ENCODE measurements around the gene CDK9. TPM values are rescaled to one million over a fixed set of nuclear protein-coding genes. Genes with fewer than 3 reads are reported as not detected.

The CDK9 gene
- total and polyA plus RNA-seq, 7 donors: 26.5 to 46.1 (median 39.3) TPM

GRCh38 chr9:127813686-127814226 is 27.9 kb downstream of the CDK9 start:
- no peak for DNase-seq
- Histone ChIP-seq H3K9me3 (no peaks in the 10 kb centered on the region), H3K27ac (no peak overlapping the region), H3K4me1 (peaks cover 19% of the 10 kb centered on the region), H3K27me3 (ENCODE audit: insufficient read depth in 3 of 3, low read length in 2 of 3) (no peaks in the 10 kb centered on the region), H3K4me3 (no peak overlapping the region), H3K36me3 (ENCODE audit: insufficient read depth in 1 of 2, low read depth in 1 of 2) (peaks cover 3 to 93% of the 10 kb centered on the region in 2 donors)
- 55 to 67% (median 61%) methylated on average over 9 of the region's 9 CpGs for WGBS, 3 donors
- intact Hi-C loops (cut with DNase I): no loop called here
- TF ChIP-seq, protein P1, sequence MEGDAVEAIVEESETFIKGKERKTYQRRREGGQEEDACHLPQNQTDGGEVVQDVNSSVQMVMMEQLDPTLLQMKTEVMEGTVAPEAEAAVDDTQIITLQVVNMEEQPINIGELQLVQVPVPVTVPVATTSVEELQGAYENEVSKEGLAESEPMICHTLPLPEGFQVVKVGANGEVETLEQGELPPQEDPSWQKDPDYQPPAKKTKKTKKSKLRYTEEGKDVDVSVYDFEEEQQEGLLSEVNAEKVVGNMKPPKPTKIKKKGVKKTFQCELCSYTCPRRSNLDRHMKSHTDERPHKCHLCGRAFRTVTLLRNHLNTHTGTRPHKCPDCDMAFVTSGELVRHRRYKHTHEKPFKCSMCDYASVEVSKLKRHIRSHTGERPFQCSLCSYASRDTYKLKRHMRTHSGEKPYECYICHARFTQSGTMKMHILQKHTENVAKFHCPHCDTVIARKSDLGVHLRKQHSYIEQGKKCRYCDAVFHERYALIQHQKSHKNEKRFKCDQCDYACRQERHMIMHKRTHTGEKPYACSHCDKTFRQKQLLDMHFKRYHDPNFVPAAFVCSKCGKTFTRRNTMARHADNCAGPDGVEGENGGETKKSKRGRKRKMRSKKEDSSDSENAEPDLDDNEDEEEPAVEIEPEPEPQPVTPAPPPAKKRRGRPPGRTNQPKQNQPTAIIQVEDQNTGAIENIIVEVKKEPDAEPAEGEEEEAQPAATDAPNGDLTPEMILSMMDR (IDR thresholded peaks at IDR 0.05): no peak
- no peak for ATAC-seq

DNA sequence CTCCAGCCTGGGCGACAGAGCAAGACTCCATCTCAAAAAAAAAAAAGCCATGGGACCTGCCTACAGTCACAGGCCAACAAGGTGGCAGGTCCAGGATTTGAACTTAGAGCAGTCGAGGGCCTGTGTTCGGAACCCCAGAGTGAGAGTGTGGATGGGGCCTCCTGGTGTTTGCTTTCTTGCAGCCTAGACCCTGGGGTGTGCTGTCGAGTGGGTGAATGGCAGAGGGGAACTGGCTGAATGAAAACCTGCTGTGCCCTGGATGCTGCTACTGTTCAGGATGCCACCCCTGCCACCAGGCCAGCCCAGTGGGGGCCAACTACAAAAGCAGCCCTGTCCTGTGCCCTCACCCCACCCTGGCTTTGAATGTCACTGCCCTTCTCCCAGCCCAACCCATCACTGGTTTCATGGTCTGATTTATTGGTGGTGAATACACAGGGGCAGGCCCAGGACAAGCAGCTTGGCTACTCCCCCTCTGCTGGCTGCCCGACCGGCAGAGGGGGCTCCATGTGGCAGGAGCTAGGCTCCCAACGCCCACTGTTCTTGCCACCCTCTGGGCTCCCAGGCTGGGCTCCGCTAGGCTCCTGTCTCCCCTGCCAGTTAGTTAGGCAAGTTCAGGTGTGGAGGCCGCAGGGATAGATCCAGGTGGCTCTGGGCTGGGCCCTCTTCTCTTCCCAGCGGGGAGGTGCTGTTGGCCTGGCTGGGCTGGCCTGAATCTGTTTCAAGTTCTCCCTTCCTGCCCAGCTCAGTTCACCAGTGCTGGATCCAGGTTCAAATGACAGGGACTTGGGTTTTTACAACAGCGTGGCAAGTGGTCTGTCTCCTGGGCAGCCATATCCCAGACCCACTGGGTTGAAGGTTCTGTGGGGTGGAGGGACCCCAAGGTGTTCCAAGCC is 29.0 kb downstream of the CDK9 start:
- intact Hi-C loops (cut with DNase I): no loop called here
- ATAC-seq (no peak), DNase-seq (no peak)
- H3K4me1 ChIP-seq: peaks cover 19% of the 10 kb centered on the region
- no peak overlapping the region for H3K27ac ChIP-seq
- WGBS, 3 donors: 81 to 84% (median 82%) methylated on average over 10 to 11 of the region's 11 CpGs
- H3K4me3 ChIP-seq: no peak overlapping the region
- H3K9me3 ChIP-seq: no peaks in the 10 kb centered on the region
- no peaks in the 10 kb centered on the region for H3K27me3 ChIP-seq (ENCODE audit: insufficient read depth in 3 of 3, low read length in 2 of 3)
- TF ChIP-seq, protein P1 (IDR thresholded peaks at IDR 0.05): no peak
- peaks cover 3 to 96% of the 10 kb centered on the region in 2 donors for H3K36me3 ChIP-seq (ENCODE audit: insufficient read depth in 1 of 2, low read depth in 1 of 2)

DNA sequence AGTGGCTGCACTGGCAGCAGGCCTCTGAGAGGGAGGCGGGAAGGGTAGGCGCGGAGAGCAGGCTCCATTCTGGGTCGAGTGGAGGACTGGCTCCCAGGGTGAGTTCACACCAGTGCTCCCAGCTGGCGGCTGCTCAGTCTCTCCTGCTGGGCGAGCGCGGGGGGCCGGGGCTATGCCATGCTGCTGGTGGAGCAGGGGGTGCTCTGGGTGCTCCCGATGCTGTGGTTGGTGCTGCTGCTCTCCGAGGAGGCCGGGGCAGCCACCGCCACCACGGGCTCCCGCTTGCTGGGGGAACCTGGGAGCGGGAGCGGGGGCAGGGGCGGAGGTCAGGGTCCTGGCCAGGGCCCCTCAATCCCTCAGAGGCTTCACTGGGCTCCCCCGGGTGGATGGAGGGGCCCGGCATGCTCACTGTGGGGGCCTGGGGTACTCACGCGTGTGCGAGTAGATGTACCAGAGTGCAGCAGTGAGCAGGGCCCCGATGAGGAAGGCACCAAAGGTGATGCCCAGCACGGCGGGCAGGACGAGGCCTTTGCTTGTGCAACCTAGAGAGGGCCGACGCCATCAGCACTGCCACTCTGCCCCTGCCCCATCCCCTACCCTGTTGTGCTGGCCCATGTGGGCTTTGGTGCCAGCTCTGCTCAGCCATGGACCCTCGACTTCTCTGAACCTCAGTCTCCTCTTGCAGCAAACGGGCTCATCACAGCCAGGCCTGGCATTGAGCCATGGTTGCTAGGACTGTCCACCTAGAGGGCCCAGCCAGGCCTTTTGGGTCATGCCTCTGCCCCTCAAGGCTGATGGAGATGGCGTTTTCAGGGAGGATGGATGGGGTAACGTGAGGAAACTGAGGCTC is 29.9 kb downstream of the CDK9 start:
- no peak for ATAC-seq
- Histone ChIP-seq H3K9me3 (no peaks in the 10 kb centered on the region), H3K27me3 (ENCODE audit: insufficient read depth in 3 of 3, low read length in 2 of 3) (no peaks in the 10 kb centered on the region), H3K4me1 (peaks cover 19% of the 10 kb centered on the region), H3K4me3 (no peak overlapping the region), H3K27ac (no peak overlapping the region), H3K36me3 (ENCODE audit: insufficient read depth in 1 of 2, low read depth in 1 of 2) (peaks cover 3 to 96% of the 10 kb centered on the region in 2 donors)
- TF ChIP-seq, protein P1 (IDR thresholded peaks at IDR 0.05): no peak
- peak in 1 of 2 donors; percentile 62 for DNase-seq
- intact Hi-C loops (cut with DNase I): no loop called here
- WGBS, 3 donors: 85 to 87% (median 86%) methylated on average over 27 to 33 of the region's 33 CpGs

DNA sequence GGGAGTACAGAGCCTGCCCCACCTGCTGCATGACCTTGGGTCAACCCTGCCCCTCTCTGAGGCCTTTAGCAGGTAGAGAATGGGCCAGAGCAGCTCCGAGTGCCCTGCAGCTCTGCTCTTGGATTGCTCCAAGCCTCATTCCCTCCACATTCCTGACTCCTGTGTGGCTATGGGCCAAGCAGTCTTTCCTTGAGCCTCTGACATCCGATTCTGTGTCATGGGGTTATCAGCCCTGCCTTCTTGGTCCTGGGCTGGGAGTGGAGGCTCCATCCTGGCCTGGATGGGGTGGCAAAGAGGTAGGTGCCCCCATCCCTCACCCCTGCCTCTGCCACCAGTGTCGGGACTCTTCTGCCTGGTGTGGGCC is 30.5 kb downstream of the CDK9 start:
- ATAC-seq (no peak), DNase-seq (no peak)
- Histone ChIP-seq H3K27ac (no peak overlapping the region), H3K36me3 (ENCODE audit: insufficient read depth in 1 of 2, low read depth in 1 of 2) (peaks cover 3 to 97% of the 10 kb centered on the region in 2 donors), H3K27me3 (ENCODE audit: insufficient read depth in 3 of 3, low read length in 2 of 3) (no peaks in the 10 kb centered on the region), H3K4me1 (peaks cover 19% of the 10 kb centered on the region), H3K4me3 (no peak overlapping the region), H3K9me3 (no peaks in the 10 kb centered on the region)
- TF ChIP-seq, protein P1 (IDR thresholded peaks at IDR 0.05): no peak
- WGBS, 3 donors: 56 to 63% (median 62%) methylated on average over 3 of the region's 3 CpGs
- intact Hi-C loops (cut with DNase I): no loop called here

Measured in psoas muscle (tissue), 8 donors.